Measurements from ENCODE around the gene ADAMTSL1.

The ADAMTSL1 gene

DNA sequence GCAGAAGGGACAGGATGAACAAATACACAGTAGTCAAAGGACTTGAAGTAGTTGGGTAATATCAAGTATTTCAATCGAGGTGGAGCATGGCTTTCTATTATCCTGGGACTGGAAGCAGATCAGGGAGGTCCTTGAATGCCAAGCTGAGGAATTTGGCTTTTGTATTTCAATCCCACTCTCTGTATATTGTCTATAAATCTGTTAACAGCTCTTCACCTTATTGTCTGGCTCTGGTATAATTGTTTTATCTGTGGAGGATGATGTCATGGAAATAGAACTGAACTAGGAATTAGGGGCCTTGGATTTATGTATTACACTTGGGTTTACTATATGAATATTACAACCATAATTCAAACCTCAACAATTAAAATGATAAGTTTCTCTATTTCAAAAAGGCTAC is 6.3 kb upstream of the ADAMTSL1 start:
- no peak for DNase-seq (ENCODE audit: low read depth in 2 of 2)

GRCh38 chr9:18472435-18472834 is 1.5 kb upstream of the ADAMTSL1 start:
- no peak for DNase-seq (ENCODE audit: low read depth in 2 of 2)

DNA sequence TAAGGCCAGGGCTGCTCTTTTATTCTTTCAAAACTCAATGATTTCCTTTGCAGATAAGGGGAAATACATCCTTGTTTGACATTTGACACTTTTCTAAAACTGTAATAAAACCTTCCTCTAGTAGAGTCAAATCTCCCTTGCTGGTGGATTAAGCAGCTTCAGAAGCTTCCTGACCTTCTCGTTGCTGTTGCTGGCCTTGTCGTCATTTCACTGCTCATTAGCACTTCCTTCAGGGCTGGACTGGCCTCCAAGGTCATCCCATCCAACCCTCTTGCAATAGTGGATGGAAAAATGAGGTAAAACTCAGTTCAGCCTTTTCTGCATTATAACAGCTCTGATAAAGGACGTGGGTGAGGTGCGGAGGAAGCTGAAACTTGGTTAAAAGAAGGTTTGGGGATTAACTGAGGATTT is 1.1 kb upstream of the ADAMTSL1 start:
- no peak for DNase-seq (ENCODE audit: low read depth in 2 of 2)

GRCh38 chr9:18474783-18475182 is 830 bp downstream of the ADAMTSL1 start:
- DNase-seq (ENCODE audit: low read depth in 2 of 2): no peak

DNA sequence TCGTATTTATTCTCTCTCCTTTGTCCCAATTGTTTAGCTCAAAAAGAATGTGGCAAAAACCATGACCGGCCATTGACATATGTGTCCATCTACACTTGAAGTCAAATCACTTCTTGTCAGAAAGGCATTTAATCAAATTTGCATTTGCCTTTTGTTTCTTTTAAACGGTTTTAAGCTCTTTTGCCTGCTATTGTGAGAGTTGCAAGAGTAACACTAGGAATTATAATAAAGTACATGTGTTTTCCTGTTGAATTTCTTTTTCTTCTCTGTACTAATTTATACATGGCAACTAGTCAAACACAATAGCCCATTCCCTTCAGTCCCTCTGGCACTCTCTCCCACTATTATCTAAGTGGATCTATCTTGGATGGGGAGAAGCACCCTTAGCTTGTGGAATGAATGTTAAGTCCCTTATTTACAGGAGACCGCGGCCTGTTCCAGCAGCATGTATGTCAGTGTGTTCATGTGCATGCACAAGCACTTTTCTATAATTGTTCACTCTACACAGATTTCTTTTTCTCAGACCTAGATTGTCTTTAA is 3.2 kb downstream of the ADAMTSL1 start:
- no peak for DNase-seq (ENCODE audit: low read depth in 2 of 2)

DNA sequence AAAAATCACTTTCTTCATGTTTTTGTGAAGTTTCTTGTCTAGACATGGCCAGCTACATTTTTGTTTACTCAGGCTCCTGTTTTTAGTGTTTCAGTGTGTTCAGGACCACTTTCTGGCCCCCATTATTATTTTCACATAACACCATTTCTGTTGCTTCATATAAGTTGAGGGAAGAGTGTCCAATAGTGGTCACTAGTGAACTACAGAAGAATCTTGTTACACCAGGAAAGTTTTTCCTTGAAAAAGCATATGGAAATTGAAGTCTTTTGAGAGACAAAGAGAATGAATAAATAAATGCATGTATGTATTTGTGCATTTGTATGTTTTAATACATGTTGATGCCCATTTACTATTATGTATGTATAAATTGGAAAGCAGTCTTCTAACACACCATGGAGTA is 3.8 kb downstream of the ADAMTSL1 start:
- DNase-seq (ENCODE audit: low read depth in 2 of 2): no peak

DNA sequence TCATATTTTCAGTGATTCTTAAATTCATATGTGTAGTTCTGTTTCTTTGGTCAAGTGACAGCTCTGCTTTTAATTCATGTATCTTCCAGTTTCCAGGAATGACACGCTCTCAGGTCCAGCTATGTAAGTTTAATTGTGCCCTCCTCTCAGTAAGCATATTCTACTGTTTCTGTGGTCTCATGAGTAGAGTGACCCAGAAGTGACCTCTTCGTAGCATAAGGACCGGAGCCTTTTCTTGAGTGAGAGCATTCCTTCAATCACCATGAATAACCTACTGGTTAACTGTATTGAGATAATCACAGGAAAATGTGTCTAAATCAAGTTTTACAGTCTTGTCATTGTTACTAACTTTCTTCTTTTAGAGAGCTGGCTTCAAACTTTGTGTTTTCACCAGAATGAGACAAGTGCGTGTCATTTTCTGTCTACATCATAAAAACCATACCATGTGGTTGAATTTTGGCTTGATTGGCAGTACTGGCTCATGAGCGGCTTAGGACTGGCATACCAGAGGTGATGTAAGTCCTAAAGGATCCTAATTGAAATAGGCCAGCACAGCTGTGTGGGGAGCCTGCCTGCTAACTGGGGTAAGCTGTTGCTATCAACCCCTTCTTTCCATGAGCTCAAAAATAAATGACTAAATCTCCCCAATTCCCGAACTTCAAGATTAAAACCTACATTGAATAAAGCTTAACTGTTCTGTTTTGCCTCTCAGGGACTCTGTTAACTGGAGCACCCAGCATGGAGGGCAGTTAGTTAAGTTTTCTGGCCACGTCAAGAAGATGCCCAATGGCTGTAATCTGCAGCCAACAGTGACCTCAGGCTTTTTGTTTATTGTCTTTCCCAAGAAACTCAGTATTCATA is 4.8 kb downstream of the ADAMTSL1 start:
- DNase-seq (ENCODE audit: low read depth in 2 of 2): no peak

- DNase-seq (ENCODE audit: low read depth in 2 of 2): no peak
These were observed 5.5 kb downstream of the ADAMTSL1 start for GRCh38 chr9:18479405-18479804.

DNA sequence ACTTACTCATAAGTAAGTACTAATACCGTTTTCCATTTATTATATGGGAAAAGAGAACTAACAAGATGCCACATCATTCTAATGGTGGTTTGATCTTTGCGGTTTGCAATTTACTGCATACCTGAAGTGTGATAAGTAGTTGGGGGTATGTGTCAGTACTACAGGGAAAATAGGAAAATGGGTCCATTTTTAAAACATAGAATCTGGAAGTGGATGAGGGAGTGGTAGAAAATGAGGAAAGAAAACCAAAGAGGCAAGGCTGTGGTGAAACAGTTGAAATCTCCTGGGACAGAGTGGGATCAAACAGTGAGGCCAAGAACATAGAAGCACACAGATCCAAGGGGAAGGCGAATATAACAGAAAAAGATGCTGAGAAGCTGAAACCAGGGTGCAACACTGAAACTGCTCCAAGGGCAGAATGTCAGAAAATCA is 6.7 kb downstream of the ADAMTSL1 start:
- DNase-seq (ENCODE audit: low read depth in 2 of 2): no peak

DNA sequence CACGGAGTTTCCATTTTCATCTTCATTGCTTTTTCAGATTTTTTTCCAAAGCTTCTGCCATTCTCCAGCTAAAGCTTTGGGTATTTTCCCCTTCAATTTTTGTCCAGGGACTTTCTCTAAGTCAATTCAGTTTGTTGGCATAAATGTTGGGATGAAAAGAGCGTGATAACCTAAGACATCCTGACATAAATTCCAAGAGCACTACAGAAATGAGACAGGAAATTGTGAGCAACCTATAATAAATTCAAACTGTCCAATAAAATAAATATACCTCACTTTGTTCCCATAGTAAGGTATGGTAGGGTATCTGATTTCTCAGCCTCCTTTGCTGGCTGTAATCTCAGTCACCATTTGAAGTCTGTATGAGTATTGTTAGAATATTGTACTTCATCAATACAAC is 8.4 kb downstream of the ADAMTSL1 start:
- no peak for DNase-seq (ENCODE audit: low read depth in 2 of 2)

- DNase-seq (ENCODE audit: low read depth in 2 of 2): no peak
These were observed 11.8 kb downstream of the ADAMTSL1 start for GRCh38 chr9:18485714-18486113.

DNA sequence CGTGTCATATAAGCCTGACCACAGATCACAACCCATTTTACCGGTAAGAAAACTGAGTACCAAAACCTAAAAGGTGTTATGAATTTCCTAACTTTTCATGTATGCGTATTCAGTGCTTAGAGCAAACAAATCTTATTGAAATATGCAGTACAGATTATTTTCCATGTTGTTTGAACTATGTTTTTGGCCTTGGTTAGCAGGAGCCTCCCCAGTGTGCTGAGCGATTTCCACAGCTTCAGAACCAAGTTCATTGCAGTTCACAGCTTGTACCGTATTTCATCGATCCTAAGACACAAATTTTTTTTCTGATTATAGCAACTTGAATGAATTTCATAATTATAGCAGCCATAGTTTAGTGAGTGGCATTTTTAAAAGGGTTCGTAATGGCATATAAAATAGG is 13.7 kb downstream of the ADAMTSL1 start:
- DNase-seq (ENCODE audit: low read depth in 2 of 2): no peak

DNA sequence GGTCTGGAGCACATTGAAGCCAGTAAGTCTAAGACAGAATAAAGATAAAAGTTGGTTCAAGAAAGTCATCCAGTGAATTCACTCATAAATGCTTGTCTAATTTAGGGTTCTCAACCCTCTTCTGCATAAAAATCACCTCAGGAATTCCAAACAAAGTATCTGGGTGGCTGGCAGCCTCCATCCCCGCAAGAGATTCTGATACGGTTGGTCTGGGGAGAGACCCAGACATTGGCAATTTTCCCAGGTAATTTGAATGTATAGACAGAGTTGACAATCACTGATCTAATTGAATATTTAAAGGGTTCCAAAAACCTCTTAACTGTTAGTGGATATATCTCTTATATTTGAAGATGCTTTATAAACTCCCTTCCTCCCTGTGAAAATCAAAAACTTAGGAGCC is 14.9 kb downstream of the ADAMTSL1 start:
- no peak for DNase-seq (ENCODE audit: low read depth in 2 of 2)

- no peak for DNase-seq (ENCODE audit: low read depth in 2 of 2)
These were observed 15.9 kb downstream of the ADAMTSL1 start for GRCh38 chr9:18489861-18490260.

DNA sequence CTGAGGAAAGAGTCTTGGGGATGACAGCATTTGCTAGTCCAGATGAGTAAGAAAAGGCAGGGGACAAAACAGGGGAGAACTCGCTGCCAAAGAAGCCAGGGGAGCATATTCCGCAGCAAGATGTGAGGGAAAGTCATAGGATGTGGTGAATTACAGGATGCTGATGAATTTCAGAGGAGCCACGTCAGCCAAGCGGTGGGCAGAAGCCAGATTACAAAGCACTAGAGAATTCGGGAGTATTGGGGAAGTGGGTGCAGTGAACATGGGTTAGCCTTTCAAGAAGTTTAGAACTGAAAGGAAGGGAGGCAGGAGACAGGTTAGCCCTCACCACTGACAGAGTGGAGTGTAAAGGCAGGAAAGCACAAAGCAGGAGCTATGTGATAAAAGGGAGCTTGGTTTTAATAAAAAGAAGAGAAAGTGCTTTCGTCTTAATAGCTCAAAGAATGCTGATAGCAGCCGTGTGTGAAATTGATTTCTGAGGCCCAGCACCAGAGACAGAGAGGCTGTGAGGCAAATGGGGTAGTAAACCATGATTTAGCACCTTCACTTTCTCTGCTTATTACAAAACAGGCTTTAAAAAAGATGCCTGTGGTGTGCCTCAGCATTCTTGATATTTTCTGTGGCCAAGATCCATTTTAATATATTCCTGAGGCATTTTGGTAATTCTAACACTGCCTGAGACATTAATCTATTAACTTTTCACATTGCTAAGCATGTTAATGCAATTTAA is 16.9 kb downstream of the ADAMTSL1 start:
- no peak for DNase-seq (ENCODE audit: low read depth in 2 of 2)

DNA sequence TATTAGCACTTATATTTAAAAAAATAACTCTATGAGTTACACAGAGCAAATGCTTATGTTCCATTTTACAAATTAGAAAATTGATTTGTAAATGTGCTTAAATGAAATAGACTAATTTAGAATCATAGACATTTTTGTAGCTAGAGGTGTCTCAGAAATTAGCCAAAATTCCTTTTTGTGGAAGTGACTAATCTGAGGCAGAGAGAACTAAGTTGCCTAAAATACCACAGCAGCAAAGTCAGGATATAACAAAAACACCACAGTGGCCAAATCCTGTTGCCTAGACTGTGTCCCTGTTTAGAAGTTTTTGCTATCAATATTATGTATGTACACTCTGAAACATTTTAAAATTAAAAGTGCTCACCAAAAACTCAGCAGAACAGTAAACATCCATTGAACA is 18.7 kb downstream of the ADAMTSL1 start:
- DNase-seq (ENCODE audit: low read depth in 2 of 2): no peak

DNA sequence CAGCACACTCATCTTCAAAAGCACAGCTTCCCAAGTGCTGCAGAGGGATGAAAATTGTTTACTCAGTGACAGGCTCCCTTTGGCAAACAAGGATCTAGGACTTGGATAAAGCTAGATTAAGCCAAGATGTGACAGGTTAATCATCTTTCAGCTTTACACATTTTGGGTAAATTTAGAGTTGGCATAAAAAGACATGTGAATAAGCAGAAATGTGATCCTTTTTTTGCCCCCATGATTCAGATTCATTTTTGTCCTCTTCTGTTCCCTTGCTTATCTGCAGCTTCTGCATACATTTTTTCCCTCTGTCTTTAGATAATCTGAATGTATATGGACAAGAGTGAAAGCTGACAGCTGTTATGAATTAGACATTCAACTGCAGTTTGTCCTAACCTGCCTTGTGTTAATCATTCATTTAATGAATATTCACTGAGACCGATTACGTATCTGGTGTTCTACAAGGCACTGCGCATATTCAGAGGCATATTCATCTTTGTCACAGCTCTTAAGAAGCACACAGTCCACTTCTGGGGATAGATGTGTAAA is 19.6 kb downstream of the ADAMTSL1 start:
- no peak for DNase-seq (ENCODE audit: low read depth in 2 of 2)

- no peak for DNase-seq (ENCODE audit: low read depth in 2 of 2)
These were observed 21.1 kb downstream of the ADAMTSL1 start for GRCh38 chr9:18495065-18495464.

DNA sequence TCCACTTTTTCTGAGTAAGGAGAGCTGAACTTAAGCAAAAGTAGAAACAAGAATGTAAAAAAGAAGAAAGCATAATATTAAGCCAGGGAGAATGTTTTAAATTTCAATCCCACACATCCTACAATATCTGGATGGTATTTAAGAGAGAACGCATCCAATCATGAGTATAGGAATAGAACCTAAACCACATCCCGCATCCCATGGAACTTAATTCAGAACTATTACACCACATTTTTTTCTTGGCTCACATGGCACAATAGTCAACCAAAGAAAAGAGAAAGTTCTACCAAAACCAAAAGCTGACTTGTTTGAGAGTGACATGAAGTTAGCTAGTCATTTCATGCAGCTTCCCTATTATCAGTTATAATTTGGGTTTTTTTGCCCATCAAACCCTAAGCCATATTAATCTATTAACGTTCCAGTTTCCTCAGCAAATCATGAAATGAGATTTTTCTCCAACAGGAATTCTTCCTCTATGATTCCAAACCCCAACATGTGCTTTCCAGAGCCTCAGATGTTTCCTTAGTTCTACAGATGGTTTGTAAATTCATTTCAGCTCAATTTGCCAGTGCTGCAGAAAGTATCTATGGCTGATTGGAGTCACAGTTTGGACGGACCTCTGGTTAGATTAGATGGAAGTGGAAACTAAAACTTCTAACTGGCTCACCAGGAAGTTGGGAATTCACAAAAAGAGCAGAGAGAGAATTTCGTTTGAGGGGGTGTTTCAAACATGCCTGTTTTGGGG is 22.5 kb downstream of the ADAMTSL1 start:
- no peak for DNase-seq (ENCODE audit: low read depth in 2 of 2)

GRCh38 chr9:18499062-18499461 is 25.1 kb downstream of the ADAMTSL1 start:
- DNase-seq (ENCODE audit: low read depth in 2 of 2): no peak

DNA sequence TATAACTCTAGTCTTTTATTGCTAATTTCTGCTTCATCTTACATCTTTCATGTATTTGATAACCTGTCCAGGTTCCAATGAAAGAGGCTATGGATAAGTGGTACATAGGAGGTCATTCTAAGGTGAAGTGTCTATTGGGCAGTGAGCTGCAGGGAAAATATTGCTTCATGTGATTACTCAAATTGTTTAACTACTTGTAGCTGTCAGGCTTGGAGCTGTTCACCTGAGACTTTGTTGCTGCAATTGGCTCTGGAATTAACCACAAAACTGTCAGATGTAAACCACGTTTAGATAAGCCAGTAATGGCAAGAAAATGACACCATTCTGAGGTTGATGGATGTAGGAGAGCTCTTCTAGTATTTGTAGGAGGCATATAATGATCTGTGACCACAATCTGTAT is 26.0 kb downstream of the ADAMTSL1 start:
- DNase-seq (ENCODE audit: low read depth in 2 of 2): no peak

- no peak for DNase-seq (ENCODE audit: low read depth in 2 of 2)
These were observed 26.5 kb downstream of the ADAMTSL1 start for GRCh38 chr9:18500451-18500850.
